Measurements from ENCODE around the gene MAFG.

The MAFG gene

DNA sequence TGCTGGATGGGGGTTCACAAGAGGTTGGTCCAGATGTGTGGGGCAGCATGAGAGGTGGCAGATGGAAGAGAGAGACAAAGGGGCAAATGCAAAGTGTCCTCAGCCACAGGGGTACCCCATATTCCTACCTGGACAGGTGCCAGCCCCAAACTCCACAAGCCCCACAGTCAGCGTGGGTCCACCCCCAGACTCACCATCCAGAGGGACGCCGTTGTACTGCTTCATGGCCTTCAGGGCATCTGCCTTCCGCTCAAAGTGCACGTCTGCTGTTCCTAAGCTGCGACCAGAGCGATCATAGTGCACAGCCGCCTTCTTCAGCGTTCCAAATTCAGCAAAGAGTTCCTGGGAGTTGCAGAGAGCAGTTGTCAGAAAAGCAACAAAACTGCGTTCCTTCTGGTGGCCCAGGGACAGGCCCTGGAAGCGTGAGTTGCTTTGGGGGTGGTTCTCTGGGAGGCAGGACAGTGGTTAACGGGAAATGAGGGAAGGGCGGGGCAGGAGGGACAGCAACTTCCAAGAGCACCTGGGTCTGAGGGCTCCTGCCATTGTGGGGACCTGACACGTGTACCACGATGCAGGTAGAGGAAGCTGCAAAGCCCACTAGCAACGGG, 38.4 kb downstream of the MAFG start:
- H3K79me2 ChIP-seq (ENCODE audit: insufficient read depth, low read length) = peaks cover 91% of the 10 kb centered on the region
- H3K4me3 ChIP-seq (ENCODE audit: low read length, poor library complexity, severe bottlenecking) = peak overlapping the region; percentile 100
- H3K36me3 ChIP-seq (ENCODE audit: insufficient read depth, low read length) = peaks cover 56% of the 10 kb centered on the region
- peak overlapping the region; percentile 92 for H3K4me2 ChIP-seq (ENCODE audit: low read depth, low read length, poor library complexity, severe bottlenecking)
- TF ChIP-seq EZH2phosphoT487 (IDR thresholded peaks at IDR 0.05; ENCODE audit: borderline replicate concordance) = no peak
- peaks cover 59% of the 10 kb centered on the region for H4K20me1 ChIP-seq (ENCODE audit: insufficient read depth, low read length, poor library complexity, severe bottlenecking)
- H3K9me2 ChIP-seq (replicated peaks; ENCODE audit: low read depth, low read length) = no peaks in the 10 kb centered on the region
- H3K9ac ChIP-seq (ENCODE audit: low read depth, low read length, poor library complexity, severe bottlenecking) = peak overlapping the region; percentile 100
- peaks cover 25% of the 10 kb centered on the region for H3K4me1 ChIP-seq (ENCODE audit: insufficient read depth, low read length, poor library complexity, severe bottlenecking)
- peaks cover 8% of the 10 kb centered on the region for H3K27me3 ChIP-seq (ENCODE audit: insufficient read depth, low read length, poor library complexity, severe bottlenecking)
- no peak overlapping the region for H2AFZ ChIP-seq (ENCODE audit: low read length)
- no peaks in the 10 kb centered on the region for H3K9me3 ChIP-seq (ENCODE audit: insufficient read depth, low read depth, low read length)
- peaks cover 6% of the 10 kb centered on the region for H3F3A ChIP-seq (ENCODE audit: low read depth)

DNA sequence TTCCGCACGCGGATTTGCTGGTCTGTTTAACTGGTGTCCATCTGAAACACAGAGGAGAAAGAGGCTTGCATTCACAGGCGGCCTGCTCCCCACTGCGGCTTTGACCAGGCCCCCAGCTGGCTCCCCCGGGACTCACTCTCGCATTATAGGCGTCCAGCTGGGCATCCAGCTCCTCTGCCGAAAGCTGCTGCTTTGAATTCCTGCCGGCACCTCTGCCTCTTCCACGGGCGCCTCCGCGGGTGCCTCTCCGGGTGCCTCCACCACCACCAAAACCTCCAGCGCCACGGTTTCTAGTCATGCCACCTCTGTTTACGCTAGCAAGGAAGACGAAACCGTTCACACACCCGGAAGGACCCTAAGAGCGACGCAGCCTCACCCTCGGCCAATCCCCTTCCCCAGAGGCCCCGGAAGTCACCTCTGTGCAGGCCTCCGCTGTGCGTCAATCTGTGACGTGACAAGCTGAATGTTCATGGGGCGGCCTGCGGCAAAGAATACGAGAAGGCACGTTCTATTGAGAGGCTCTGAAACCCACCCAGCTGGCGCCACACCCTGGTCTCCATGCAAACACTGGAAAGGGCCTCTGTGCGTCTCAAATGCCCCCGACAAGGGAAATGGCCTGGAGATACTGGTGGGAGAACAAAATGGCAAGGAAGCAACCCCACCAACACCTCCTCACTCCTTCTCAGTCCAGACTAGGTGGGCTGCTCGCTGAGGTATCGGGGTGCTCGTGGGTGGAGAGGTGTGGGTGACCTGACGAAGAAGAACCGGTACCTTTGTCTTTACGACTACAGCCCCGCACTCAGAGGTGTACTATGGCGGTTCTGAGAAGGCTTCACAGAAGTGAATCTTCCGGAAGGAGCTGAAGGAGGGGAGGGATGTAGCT, 39.2 kb downstream of the MAFG start:
- Histone ChIP-seq H3K79me2 (ENCODE audit: insufficient read depth, low read length) (peaks cover 88% of the 10 kb centered on the region), H3K4me2 (ENCODE audit: low read depth, low read length, poor library complexity, severe bottlenecking) (peak overlapping the region; percentile 92)

DNA sequence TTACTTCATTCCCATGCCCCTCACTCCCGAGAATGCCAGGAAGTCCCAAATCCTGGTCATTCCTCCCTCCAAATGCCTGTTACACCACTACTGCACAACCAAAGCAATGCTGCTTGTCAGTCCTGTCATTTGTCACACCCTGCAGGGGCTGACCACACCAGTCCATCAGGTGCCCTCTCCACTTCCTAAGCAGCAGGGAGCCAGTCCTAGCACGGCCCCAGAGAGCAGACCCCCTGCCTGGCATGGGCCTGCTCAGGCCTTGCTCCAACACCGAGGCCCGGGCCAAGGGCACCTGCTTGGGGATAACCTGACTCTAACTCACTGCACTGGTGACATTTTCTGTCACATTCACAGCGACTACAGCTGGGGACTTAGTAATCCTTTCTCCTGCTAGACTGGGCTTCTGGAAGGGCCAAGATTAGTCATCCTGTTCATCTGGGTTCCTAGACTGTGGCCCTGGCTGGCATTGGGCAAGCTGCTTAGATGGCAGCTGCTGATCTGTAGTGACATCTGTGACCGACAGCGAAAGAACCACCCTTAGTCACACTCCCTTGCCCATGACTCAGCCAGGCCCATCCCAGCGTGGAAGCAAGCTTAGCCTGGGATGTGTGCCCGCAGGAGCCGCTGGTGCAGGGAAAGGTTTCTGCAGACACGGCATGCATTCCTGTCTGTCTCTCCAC, 41.5 kb downstream of the MAFG start:
- H3K27me3 ChIP-seq (ENCODE audit: insufficient read depth, low read length, poor library complexity, severe bottlenecking) = peaks cover 7% of the 10 kb centered on the region
- H3K9me3 ChIP-seq (ENCODE audit: insufficient read depth, low read depth, low read length) = no peaks in the 10 kb centered on the region
- TF ChIP-seq, protein P1, sequence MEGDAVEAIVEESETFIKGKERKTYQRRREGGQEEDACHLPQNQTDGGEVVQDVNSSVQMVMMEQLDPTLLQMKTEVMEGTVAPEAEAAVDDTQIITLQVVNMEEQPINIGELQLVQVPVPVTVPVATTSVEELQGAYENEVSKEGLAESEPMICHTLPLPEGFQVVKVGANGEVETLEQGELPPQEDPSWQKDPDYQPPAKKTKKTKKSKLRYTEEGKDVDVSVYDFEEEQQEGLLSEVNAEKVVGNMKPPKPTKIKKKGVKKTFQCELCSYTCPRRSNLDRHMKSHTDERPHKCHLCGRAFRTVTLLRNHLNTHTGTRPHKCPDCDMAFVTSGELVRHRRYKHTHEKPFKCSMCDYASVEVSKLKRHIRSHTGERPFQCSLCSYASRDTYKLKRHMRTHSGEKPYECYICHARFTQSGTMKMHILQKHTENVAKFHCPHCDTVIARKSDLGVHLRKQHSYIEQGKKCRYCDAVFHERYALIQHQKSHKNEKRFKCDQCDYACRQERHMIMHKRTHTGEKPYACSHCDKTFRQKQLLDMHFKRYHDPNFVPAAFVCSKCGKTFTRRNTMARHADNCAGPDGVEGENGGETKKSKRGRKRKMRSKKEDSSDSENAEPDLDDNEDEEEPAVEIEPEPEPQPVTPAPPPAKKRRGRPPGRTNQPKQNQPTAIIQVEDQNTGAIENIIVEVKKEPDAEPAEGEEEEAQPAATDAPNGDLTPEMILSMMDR (conservative IDR thresholded peaks at IDR 0.05; ENCODE audit: low read length) = no peak
- TF ChIP-seq EZH2phosphoT487 (IDR thresholded peaks at IDR 0.05; ENCODE audit: borderline replicate concordance) = no peak
- H2AFZ ChIP-seq (ENCODE audit: low read length) = no peak overlapping the region
- peaks cover 59% of the 10 kb centered on the region for H3K36me3 ChIP-seq (ENCODE audit: insufficient read depth, low read length)
- H3K9me2 ChIP-seq (replicated peaks; ENCODE audit: low read depth, low read length) = no peaks in the 10 kb centered on the region
- H3K4me3 ChIP-seq (ENCODE audit: low read length, poor library complexity, severe bottlenecking) = no peak overlapping the region
- peaks cover 72% of the 10 kb centered on the region for H3K79me2 ChIP-seq (ENCODE audit: insufficient read depth, low read length)
- peaks cover 20% of the 10 kb centered on the region for H3K4me1 ChIP-seq (ENCODE audit: insufficient read depth, low read length, poor library complexity, severe bottlenecking)
- H3K4me2 ChIP-seq (ENCODE audit: low read depth, low read length, poor library complexity, severe bottlenecking) = peak overlapping the region; percentile 12
- H3F3A ChIP-seq (ENCODE audit: low read depth) = no peaks in the 10 kb centered on the region
- peaks cover 58% of the 10 kb centered on the region for H4K20me1 ChIP-seq (ENCODE audit: insufficient read depth, low read length, poor library complexity, severe bottlenecking)
- H3K9ac ChIP-seq (ENCODE audit: low read depth, low read length, poor library complexity, severe bottlenecking) = no peak overlapping the region

More for the DNA sequence above, 39.2 kb downstream of the MAFG start:
- Histone ChIP-seq H3K27me3 (ENCODE audit: insufficient read depth, low read length, poor library complexity, severe bottlenecking) (peaks cover 8% of the 10 kb centered on the region), H3K9ac (ENCODE audit: low read depth, low read length, poor library complexity, severe bottlenecking) (no peak overlapping the region), H3F3A (ENCODE audit: low read depth) (peaks cover 6% of the 10 kb centered on the region), H3K4me1 (ENCODE audit: insufficient read depth, low read length, poor library complexity, severe bottlenecking) (peaks cover 25% of the 10 kb centered on the region), H3K4me3 (ENCODE audit: low read length, poor library complexity, severe bottlenecking) (peak overlapping the region; percentile 100), H4K20me1 (ENCODE audit: insufficient read depth, low read length, poor library complexity, severe bottlenecking) (peaks cover 59% of the 10 kb centered on the region), H3K36me3 (ENCODE audit: insufficient read depth, low read length) (peaks cover 56% of the 10 kb centered on the region), H3K9me3 (ENCODE audit: insufficient read depth, low read depth, low read length) (no peaks in the 10 kb centered on the region), H2AFZ (ENCODE audit: low read length) (no peak overlapping the region), H3K9me2 (replicated peaks; ENCODE audit: low read depth, low read length) (no peaks in the 10 kb centered on the region)
- no peak for TF ChIP-seq EZH2phosphoT487 (IDR thresholded peaks at IDR 0.05; ENCODE audit: borderline replicate concordance)
- TF ChIP-seq, protein P1 (conservative IDR thresholded peaks at IDR 0.05; ENCODE audit: low read length) = no peak
